ENCODE results near the gene GRHL1. TPM values are rescaled to one million over a fixed set of nuclear protein-coding genes. Genes with fewer than 3 reads are reported as not detected.

Gene GRHL1
- total RNA-seq, 1 donor from 2014 or later, result 93.0 TPM

DNA sequence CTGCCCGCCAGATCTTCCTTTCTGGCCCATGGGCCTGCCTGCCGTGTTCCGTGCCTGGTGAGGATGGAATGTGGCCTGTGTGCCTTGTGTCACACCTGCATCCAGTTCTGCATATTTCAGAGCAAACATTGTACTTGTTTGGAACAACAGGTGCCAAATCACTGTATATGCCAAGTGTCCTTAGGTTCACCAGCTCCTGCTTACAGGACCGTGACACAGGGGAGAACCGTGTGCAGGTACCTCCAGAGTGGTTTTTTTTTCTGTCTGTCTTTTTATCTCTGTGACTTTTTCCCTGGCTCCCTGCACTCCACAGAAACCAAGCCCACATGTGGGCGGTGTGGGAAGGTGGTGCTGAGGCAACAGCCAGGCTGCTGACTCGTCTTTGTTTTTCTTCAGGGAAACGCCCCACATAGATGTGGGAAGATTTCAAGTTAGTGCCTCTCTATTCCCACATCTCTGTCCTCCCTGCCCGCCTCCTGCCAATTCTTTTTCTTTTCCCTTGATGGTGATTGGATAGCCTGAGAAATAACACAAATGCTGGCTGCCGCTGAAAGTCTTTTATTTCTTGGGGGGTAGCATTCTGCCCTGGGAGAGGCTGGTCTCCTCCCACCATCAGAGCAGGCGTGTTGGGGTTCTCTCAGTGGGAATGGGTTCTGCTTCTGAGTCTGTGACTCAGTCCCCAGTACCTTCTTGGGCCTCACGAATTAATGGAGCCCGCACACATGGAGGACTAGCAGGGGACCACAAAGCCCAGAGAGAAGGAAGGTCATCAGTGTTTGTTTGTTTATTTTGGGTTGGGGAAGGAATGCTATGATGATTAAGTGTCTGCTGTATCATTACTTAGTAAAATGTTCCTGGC, 21.4 kb downstream of the GRHL1 start:
- DNase-seq, result no peak

DNA sequence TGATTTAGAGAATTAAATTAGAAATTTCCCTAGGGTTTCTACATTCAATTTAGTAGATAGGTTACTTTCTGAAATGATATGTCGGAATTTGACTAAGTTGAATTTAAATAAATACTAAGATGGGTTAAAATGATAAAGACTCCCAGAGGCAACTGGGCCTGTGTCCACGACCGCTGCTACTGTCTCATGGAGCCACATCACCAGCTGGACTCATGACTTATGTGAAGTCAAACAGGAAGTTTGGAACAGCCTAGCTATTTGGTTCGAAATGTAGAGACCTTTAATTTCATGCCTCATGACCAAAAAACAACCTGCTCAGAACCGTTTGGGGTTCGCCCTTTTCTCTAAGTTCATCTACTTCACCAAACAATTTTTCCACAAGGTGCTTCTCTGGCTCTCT, 22.2 kb downstream of the GRHL1 start:
- DNase-seq, result no peak

DNA sequence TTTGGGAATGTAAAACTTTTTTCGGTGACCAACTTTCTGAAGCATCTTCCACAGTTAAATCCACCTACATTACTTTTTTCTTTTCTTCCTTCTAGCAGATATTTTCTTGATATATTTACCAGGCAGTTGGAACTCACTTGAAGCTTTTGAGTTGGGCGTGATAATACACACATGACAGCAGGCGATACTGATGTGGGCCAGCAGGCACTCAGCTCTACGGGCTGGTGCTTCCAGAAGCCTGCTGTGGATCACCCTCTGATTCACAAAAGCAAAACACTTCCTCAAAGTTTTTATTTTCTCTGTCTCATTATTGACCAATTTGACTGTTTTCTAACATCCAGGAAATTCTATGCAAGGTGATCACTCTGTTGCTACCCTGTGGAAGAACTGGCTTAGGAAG, 22.9 kb downstream of the GRHL1 start:
- DNase-seq, result no peak

DNA sequence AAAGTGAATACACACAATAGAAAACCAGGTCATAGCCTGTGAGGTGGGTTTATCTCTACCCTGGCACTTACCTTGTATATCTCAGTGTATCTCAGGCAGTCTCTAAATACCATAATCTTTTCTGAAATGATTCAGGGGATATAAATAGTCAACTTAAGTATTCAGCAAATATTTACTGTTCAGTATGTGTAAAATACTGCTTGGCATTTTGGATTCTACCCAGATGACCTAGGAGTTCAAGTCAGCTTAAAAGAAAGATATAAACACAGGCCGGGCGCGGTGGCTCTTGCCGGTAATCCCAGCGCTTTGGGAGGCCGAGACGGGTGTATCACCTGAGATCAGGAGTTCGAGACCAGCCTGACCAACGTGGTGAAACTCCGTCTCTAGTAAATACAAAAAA, 23.8 kb downstream of the GRHL1 start:
- no peak for DNase-seq

DNA sequence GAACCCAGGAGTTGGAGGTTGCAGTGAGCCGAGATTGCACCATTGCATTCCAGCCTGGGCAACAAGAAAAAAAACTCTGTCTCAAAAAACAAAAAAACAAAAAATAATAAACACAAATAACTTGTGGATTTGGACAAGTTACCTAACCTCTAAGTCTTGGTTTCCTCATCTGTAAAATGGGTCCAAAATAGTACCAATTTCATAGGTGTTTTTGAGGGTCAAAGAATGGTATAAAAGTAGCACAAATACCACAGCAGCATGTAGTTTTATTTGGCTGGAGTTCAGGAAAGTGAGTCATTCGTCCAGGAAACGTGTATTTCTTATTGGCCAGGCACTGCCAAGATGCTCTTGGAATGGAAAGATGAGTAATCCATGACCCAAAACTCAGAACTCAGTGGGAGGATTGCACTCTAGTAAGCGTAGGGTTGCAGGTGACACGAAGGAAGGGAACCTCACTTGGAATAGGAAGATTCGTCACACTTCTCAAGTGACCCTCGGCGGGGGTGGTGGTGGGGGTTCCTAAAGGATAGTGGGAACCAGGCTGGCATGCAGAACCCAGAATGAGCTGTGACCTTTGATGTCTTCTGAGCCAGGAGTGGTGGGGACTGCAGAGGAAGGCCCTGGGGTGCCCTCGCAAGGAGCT, 24.4 kb downstream of the GRHL1 start:
- DNase-seq, result no peak

DNA sequence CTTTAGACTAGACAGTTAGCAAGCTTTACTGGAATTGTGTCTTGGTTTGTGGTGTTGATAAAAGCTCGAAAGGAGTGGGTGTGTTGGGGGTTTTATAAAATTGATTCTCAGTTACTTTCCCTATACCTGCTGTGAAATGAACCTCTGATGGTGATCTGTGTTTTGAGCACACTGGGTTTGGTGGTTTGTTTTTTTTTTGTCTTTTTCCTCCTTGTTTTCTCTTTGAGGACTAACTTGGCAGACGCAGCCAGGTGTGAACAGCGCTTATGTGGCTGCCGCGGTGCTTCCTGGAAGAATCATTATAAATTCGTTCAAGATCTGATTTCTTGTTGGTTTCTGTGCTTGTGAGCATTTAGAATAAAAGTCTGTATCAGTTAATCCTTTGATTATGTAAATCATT, 28.5 kb downstream of the GRHL1 start:
- DNase-seq, result no peak

DNA sequence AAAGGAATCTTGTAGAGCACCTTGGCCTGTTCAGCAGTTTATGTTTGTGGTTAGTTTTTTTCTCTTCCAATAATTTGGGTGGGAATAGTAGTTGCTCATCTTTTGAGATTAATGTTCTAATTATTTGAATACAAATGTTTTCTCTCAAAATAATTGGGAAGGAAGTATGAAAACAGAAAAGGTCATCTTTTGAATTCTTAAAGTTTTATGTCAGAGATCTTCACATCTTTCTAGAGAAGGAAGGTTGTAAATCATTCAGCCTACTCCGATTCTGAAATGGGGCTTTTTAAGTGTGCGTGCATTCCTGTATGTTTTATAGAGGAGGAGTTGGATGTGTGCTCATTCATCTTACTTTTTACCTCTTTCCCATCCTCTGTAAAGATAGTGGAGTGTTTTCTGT, 29.0 kb downstream of the GRHL1 start:
- no peak for DNase-seq

GRCh38 chr2:9981655-9982054, 30.2 kb downstream of the GRHL1 start:
- no peak for DNase-seq

GRCh38 chr2:9982248-9982647, 30.8 kb downstream of the GRHL1 start:
- peak; percentile 96 for DNase-seq

DNA sequence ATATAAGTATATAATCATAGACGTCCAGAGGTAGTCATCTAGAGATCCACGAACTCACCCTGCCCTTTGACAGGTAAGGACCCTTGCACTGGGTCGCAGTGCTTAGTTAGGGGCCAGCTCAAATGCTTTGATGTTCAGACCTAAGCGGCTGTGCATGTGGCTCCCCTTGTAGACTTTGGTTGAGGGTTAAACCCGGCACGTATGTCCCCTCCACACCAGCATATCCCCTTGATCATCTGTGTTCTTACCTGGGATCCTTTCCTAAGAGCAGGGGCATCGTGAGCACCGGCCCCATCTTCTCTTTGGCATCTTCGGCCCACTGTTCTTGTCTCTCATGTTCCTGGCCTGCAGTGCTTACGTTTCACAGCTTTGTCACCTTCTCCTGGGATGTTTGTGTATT, 31.4 kb downstream of the GRHL1 start:
- DNase-seq, result no peak

GRCh38 chr2:9983401-9984216, 32.1 kb downstream of the GRHL1 start:
- no peak for DNase-seq

- DNase-seq, result peak; percentile 52
Measured at GRCh38 chr2:9984217-9984739, 32.8 kb downstream of the GRHL1 start.

GRCh38 chr2:9984871-9985480, 33.5 kb downstream of the GRHL1 start:
- no peak for DNase-seq

DNA sequence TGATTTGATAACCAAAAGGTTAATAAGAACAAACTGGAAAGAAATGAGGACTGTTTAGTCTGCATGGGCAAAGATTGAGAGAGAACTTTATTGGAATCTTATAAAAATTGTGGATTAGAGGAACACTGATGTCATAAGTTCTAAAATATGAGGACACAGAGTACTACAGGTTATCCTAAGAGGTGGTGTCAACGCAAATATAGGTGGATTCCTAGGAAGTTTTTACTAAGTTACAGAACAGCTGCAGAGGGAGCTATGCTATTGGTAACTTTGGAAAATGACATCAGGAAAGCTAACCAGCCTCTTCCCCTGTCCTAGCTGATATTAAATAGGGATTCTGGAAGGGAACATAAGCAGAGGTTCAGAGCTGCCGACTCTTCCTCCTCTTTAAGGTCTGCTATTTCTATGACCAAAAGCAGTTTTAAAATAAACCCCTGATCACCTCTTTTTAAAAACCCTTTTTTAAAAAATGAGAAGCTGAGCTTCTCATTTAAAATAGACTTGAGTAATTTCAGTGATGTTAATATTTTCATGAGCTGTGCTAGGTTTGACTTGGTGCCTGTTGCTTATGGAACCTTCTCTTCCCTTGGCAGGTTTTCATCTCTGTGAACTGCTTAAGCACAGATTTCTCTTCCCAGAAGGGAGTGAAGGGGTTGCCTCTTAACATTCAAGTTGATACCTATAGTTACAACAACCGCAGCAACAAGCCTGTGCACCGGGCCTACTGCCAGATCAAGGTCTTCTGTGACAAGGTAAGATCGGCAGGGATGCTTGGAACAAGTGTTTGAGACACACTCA, 34.2 kb downstream of the GRHL1 start:
- no peak for DNase-seq

DNA sequence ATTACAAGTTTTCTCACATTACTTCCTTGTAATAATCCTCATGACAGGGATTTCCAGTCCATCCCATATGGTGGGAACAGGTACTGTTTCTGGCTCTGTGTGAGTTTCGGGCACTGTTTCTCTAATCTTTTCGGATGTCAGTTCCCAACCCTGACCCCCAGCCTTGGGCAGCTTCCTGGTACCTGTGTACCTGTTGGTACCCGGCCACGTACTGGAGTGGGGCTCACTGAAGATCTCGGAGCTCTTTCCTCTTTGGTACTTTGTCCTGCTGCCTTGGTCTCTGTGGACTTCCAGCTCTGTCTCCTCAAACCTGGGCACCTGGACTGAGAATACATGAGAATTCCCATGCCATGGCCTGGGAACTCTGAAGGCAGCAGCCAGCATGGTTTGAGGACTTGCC, 36.8 kb downstream of the GRHL1 start:
- DNase-seq, result no peak

DNA sequence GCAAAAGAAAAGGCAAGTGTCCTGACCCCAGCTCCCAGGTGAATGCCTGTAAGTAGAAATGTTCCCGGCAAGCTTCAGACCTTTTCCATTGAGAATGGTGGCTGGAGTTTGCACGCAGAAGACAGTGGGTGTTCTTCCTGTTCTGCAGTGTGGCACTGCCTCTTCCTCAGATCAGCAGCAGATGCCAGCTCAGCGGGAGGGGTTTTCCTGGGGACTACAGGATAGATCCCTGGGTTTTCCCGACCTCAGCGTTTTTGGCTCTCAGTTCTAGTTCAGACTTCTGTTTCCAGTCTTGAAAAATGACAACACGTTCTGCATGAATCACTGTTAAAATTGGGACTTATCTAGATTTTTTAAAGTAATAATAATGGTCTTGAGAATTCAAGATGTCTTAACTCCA, 39.2 kb downstream of the GRHL1 start:
- DNase-seq, result peak; percentile 14

DNA sequence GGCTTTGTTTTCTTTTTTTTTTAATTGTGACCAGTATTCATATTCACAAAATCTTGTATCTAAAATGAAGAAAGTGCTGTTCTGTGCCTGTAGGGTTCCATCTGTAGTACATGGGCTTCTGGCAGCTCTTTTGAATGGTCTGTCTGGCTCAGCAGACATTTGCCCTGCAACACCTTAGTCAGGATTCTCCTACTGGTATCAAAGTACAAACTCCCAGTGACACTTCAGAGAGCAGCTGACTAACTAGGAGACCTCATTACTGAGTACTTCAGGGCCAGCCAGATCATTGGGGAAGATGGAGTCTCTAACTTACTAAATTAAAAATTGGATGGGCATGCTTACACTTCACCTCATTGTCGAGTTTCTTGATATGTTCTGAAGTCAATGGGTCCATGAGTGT, 39.7 kb downstream of the GRHL1 start:
- no peak for DNase-seq

GRCh38 chr2:9991829-9992273, 40.4 kb downstream of the GRHL1 start:
- DNase-seq, result no peak

- DNase-seq, result peak; percentile 16
Measured at GRCh38 chr2:9992427-9993187, 41.1 kb downstream of the GRHL1 start.

DNA sequence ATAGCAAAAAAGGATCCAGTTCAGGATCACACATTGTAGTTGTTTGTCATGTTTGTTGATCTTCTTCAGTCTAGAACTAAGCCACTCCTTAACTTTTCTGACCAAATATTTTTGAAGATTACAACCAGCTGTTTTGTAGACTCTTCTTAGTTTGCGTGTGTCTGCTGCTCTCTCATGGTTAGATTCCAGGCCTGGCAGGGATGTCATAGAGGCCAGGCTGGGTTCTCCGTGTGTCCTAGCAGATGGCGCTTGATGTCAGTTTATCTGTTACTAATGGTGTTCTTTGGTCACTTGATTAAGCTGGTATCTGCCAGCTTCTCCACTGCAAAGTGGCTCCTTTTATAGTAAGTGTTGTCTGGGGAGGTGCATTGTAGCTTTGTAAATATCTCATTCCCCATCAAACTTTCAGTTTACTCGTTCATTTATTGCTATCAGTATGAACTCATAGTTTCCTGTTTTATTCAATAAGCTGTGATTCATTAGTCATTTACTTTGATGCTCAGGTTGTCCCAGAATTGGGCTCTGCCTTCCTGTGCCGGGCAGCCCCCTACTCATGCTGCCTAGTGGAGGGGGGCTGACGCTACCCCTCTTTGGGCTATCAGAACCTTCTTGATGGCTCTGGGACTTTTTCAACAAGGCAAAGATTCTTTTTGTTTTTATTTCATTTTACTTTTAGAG, 42.1 kb downstream of the GRHL1 start:
- peak; percentile 69 for DNase-seq
